Hepatocyte (in vitro differentiated cells): ENCODE data around the gene KCNJ9. TPM values are rescaled to one million over a fixed set of nuclear protein-coding genes. Genes with fewer than 3 reads are reported as not detected.

Experiments used
- DNase-seq: peaks from one replicate; pipeline ENCODE4 v3.0.0-alpha.2; 2016; ENCODE audit warnings: low spot score
- H2AFZ ChIP-seq: fragments of 200-600 bp; sonication (generic); 2 replicates; pipeline ENCODE4 v1.6.0; 2016; ENCODE audit warnings: antibody characterized with exemption, mild to moderate bottlenecking
- H3K27ac ChIP-seq: fragments of 200-600 bp; sonication (generic); 2 replicates; pipeline ENCODE4 v1.5.1; 2016; ENCODE audit warnings: mild to moderate bottlenecking
- H3K27me3 ChIP-seq: fragments of 200-600 bp; sonication (generic); 2 replicates; pipeline ENCODE4 v1.6.1; 2016
- H3K36me3 ChIP-seq: fragments of 200-600 bp; sonication (generic); replicated peaks from 2 replicates; pipeline ENCODE4 v1.5.1; 2016; ENCODE audit warnings: low read depth; ENCODE audit not compliant: insufficient read depth
- H3K4me1 ChIP-seq: fragments of 200-600 bp; sonication (generic); 2 replicates; pipeline ENCODE4 v1.5.1; 2016; ENCODE audit warnings: mild to moderate bottlenecking, moderate library complexity; ENCODE audit not compliant: insufficient read depth
- H3K4me2 ChIP-seq: fragments of 200-600 bp; sonication (generic); 2 replicates; pipeline ENCODE4 v1.6.0; 2016
- H3K4me3 ChIP-seq: fragments of 200-600 bp; sonication (generic); 2 replicates; pipeline ENCODE4 v1.5.1; 2016; ENCODE audit warnings: mild to moderate bottlenecking
- H3K79me2 ChIP-seq: fragments of 200-600 bp; sonication (generic); 2 replicates; pipeline ENCODE4 v1.6.0; 2017; ENCODE audit warnings: mild to moderate bottlenecking
- H3K9me2 ChIP-seq: fragments of 200-600 bp; sonication (generic); replicated peaks from 2 replicates; pipeline ENCODE4 v1.6.0; 2017; ENCODE audit warnings: mild to moderate bottlenecking; ENCODE audit not compliant: insufficient read depth
- H3K9me3 ChIP-seq: fragments of 200-600 bp; sonication (generic); 2 replicates; pipeline ENCODE4 v1.5.1; 2016; ENCODE audit warnings: low read depth, mild to moderate bottlenecking
- H4K20me1 ChIP-seq: fragments of 200-600 bp; sonication (generic); 2 replicates; pipeline ENCODE4 v1.6.0; 2016; ENCODE audit warnings: mild to moderate bottlenecking; ENCODE audit not compliant: insufficient read depth, poor library complexity, severe bottlenecking
- EZH2 ChIP-seq: fragments of 200-600 bp; sonication (generic); IDR thresholded peaks from 2 replicates; pipeline ENCODE4 v1.6.1; 2016; ENCODE audit warnings: antibody characterized with exemption, mild to moderate bottlenecking, borderline replicate concordance
- EZH2phosphoT487 ChIP-seq: fragments of 200-600 bp; sonication (generic); IDR thresholded peaks from one replicate; pipeline ENCODE4 v1.6.1; 2018; ENCODE audit warnings: antibody characterized with exemption, mild to moderate bottlenecking, low read depth, moderate library complexity; ENCODE audit not compliant: unreplicated experiment, severe bottlenecking
- WGBS: methylation state at CpG from one replicate; pipeline ENCODE4 v1.1.6; 2016; ENCODE audit warnings: low lambda C conversion rate; ENCODE audit errors: missing lambda C conversion rate; 5-methylcytosine and 5-hydroxymethylcytosine counted together
- polyA plus RNA-seq: library from polyadenylated mRNA; unstranded; fragments of >200 nt; fragmentation: Nextera tagmentation; extraction: Ambion mirVana; gene quantifications from 2 replicates; pipeline ENCODE4 v1.2.1, GENCODE V29; 2016
- total RNA-seq: library from RNA; depleted of rRNA; stranded (reverse); fragments of >200 nt; gene quantifications from 2 replicates; pipeline ENCODE4 v1.2.3, GENCODE V29; 2014
- TF ChIP-seq, protein P1 (sequence below): fragments of 200-600 bp; sonication (generic); IDR thresholded peaks from 2 replicates; pipeline ENCODE4 v1.5.1; 2016; ENCODE audit warnings: antibody characterized with exemption, mild to moderate bottlenecking; ENCODE audit not compliant: poor library complexity

KCNJ9 gene
- total and polyA plus RNA-seq, 2 experiments from 2014 or later: not detected

DNA sequence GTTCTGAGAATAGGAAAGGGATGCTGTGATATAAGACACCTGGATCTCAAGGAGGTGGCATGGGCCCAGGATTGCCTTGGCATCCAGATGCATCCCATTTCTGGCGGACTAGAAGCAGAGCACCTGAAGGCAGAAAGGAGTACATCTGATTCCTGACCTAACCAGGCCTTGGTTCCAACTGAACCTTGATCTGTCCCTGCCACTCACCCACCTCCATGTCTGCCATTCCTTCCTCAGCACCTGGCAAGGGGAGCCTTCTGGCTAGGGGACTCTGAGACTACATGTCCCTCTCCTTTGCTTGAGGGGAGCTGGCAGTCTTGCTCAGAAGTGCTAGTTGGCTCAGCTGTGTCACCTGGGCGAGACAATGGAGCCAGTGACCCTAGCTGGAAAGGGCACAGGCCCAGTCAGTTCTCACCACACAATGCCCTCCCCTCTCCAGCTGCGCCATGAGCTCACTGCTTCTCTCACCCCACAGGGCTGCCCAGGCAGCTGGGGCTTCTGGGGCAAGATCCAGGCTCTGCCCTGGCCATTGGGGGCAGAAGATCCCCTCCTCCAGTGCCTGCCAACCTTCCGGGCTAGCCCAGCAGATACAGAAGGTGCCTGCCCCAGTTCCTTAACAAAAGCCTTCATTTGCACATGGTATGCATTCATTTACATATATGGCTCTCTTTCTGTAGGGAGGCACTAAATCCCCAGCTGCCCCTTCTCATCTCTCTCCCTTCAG is 14.2 kb downstream of the KCNJ9 start:
- Histone ChIP-seq H3K79me2 (peaks cover 18% of the 10 kb centered on the region), H3K27me3 (no peaks in the 10 kb centered on the region)
- 94% methylated on average over 4 of the region's 4 CpGs for WGBS

DNA sequence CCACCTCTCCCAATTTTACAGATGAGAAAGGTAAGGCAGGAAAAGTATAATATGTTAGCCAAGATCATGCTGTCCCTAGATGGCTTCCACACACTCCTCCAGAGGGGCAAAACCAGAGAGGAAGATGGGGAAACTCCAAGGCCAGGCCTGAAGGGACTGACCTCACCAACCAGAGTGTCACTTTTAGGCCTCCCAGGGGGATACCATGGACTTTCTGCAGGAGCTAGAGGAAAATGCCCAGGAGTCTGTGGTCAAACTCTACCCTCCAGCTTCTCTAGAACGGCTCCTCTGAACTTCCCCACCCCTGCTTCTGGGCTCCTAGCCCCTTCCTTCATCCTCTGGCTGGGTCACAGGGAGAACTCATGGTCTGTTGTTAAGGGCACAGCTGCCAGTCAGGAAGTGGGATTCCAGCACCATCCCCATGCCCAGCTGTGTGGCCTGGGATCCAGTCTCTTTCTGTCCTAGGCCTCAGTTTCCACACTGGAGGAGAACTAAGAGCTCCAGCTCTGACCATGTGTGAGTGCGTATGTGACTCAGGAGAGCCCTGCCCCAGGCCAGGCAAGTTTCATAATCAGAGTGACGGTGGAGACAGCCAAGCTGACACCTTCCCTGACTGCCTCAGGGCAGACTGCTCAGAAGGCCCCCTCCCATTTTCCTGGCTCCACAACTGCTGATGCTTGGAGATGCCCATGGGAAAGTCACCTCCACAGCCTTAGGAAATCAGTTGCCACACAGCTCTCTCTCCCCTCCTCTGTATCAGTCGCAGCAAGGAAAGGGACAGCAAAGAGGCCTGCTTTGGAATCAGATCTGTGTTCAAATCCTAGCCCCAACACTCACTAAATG is 15.2 kb downstream of the KCNJ9 start:
- TF ChIP-seq, protein P1, sequence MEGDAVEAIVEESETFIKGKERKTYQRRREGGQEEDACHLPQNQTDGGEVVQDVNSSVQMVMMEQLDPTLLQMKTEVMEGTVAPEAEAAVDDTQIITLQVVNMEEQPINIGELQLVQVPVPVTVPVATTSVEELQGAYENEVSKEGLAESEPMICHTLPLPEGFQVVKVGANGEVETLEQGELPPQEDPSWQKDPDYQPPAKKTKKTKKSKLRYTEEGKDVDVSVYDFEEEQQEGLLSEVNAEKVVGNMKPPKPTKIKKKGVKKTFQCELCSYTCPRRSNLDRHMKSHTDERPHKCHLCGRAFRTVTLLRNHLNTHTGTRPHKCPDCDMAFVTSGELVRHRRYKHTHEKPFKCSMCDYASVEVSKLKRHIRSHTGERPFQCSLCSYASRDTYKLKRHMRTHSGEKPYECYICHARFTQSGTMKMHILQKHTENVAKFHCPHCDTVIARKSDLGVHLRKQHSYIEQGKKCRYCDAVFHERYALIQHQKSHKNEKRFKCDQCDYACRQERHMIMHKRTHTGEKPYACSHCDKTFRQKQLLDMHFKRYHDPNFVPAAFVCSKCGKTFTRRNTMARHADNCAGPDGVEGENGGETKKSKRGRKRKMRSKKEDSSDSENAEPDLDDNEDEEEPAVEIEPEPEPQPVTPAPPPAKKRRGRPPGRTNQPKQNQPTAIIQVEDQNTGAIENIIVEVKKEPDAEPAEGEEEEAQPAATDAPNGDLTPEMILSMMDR: no peak
- TF ChIP-seq EZH2 (no peak), EZH2phosphoT487 (no peak)
- no peaks in the 10 kb centered on the region for H4K20me1 ChIP-seq
- no peaks in the 10 kb centered on the region for H3K9me3 ChIP-seq
- no peaks in the 10 kb centered on the region for H3K27me3 ChIP-seq
- H3K79me2 ChIP-seq: peaks cover 18% of the 10 kb centered on the region
- H3K27ac ChIP-seq: no peak overlapping the region
- H3K4me3 ChIP-seq: no peak overlapping the region
- no peaks in the 10 kb centered on the region for H3K9me2 ChIP-seq
- H3K36me3 ChIP-seq: no peaks in the 10 kb centered on the region
- DNase-seq: peak; percentile 51
- peak overlapping the region; percentile 99 for H3K4me2 ChIP-seq
- 79% methylated on average over 4 of the region's 4 CpGs for WGBS
- no peak overlapping the region for H2AFZ ChIP-seq
- peaks cover 18% of the 10 kb centered on the region for H3K4me1 ChIP-seq

More for the DNA sequence above, 14.2 kb downstream of the KCNJ9 start:
- Histone ChIP-seq H3K4me1 (peaks cover 13% of the 10 kb centered on the region), H4K20me1 (no peaks in the 10 kb centered on the region), H3K4me3 (no peak overlapping the region), H3K4me2 (no peak overlapping the region), H3K36me3 (no peaks in the 10 kb centered on the region), H2AFZ (no peak overlapping the region), H3K9me2 (no peaks in the 10 kb centered on the region), H3K27ac (no peak overlapping the region), H3K9me3 (no peaks in the 10 kb centered on the region)
- TF ChIP-seq EZH2phosphoT487 (no peak), EZH2 (no peak)
- TF ChIP-seq, protein P1: no peak
- no peak for DNase-seq

DNA sequence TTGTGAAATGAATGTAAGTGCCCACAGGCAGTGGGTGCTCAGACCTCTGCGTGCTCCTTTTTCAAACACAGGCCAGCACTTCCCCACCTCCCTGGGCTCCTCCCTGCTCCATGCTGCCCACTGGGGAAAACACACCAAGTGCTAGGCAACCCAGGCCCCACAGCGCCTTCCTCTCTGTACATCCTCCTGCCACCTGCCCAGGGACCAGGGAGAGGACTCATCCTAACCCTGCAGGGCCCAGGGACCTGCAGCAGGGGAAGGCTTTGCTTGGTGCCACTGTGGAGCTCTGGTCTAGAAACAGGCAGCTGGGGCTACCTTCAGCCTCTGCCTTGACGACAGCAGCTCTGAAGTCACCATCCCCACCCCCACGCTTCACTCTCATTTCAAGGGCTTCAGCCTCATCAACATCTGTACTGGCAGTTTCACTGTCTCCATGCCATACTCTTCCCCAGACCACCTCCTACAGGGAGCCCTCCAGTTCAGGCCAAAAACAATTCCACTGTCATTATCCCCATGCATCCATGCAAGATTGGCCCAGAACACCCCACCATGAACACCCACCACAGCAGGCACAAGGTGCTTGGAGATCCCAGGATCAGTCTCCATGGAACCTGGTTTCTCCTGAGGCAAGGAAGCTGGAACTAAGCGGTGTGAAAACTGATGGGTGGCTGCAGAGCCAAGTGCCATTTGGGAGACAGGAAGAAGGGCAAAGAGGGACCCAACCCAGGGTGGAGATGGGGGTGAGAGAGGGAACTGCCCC is 16.0 kb downstream of the KCNJ9 start:
- peaks cover 18% of the 10 kb centered on the region for H3K79me2 ChIP-seq
- H4K20me1 ChIP-seq: no peaks in the 10 kb centered on the region
- H3K4me3 ChIP-seq: peak overlapping the region; percentile 87
- H3K27ac ChIP-seq: peak overlapping the region; percentile 87
- no peaks in the 10 kb centered on the region for H3K36me3 ChIP-seq
- TF ChIP-seq, protein P1: no peak
- no peak for TF ChIP-seq EZH2phosphoT487
- no peak for TF ChIP-seq EZH2
- H3K9me3 ChIP-seq: no peaks in the 10 kb centered on the region
- peaks cover 26% of the 10 kb centered on the region for H3K4me1 ChIP-seq
- H2AFZ ChIP-seq: no peak overlapping the region
- DNase-seq: no peak
- no peaks in the 10 kb centered on the region for H3K27me3 ChIP-seq
- no peaks in the 10 kb centered on the region for H3K9me2 ChIP-seq
- WGBS: 78% methylated on average over 5 of the region's 5 CpGs
- peak overlapping the region; percentile 99 for H3K4me2 ChIP-seq
